ENCODE results near the gene ADTRP.
"Not testable (repeated sequence)": the region's sequence is repeated elsewhere in the genome, so short reads cannot be mapped to it uniquely, and the experiment has no call there.

The ADTRP gene

GRCh38 chr6:11689400-11689799 lies 89.2 kb downstream of the ADTRP start:
- H3K27me3 ChIP-seq (ENCODE audit: control insufficient read depth in 1 of 2, insufficient read depth in 2 of 2, low read length in 2 of 2); H3K4me1 ChIP-seq (ENCODE audit: control insufficient read depth in 1 of 2, insufficient read depth in 2 of 2, low read length in 2 of 2); H3K36me3 ChIP-seq (ENCODE audit: control insufficient read depth in 1 of 2, insufficient read depth in 2 of 2, low read length in 2 of 2); H3K4me3 ChIP-seq (ENCODE audit: low read depth in 1 of 2, low read length in 2 of 2); H3K27ac ChIP-seq (ENCODE audit: low read depth, low read length); H3K9me3 ChIP-seq (ENCODE audit: control insufficient read depth in 1 of 2, low read length in 2 of 2); H3K9ac ChIP-seq (ENCODE audit: low read depth in 1 of 2, low read length in 2 of 2): not testable (repeated sequence)

GRCh38 chr6:11688425-11688709 lies 90.2 kb downstream of the ADTRP start:
- Histone ChIP-seq H3K4me1 (ENCODE audit: control insufficient read depth in 1 of 2, insufficient read depth in 2 of 2, low read length in 2 of 2) (no peaks in the 10 kb centered on the region), H3K36me3 (ENCODE audit: control insufficient read depth in 1 of 2, insufficient read depth in 2 of 2, low read length in 2 of 2) (no peaks in the 10 kb centered on the region), H3K9me3 (ENCODE audit: control insufficient read depth in 1 of 2, low read length in 2 of 2) (no peaks in the 10 kb centered on the region), H3K27ac (ENCODE audit: low read depth, low read length) (no peak overlapping the region), H3K9ac (ENCODE audit: low read depth in 1 of 2, low read length in 2 of 2) (no peak overlapping the region), H3K27me3 (ENCODE audit: control insufficient read depth in 1 of 2, insufficient read depth in 2 of 2, low read length in 2 of 2) (no peaks in the 10 kb centered on the region), H3K4me3 (ENCODE audit: low read depth in 1 of 2, low read length in 2 of 2) (no peak overlapping the region)

- Histone ChIP-seq H3K27me3 (ENCODE audit: control insufficient read depth in 1 of 2, insufficient read depth in 2 of 2, low read length in 2 of 2) (no peaks in the 10 kb centered on the region), H3K9me3 (ENCODE audit: control insufficient read depth in 1 of 2, low read length in 2 of 2) (peaks cover 3 to 5% of the 10 kb centered on the region in 2 donors), H3K27ac (ENCODE audit: low read depth, low read length) (no peak overlapping the region), H3K4me1 (ENCODE audit: control insufficient read depth in 1 of 2, insufficient read depth in 2 of 2, low read length in 2 of 2) (no peaks in the 10 kb centered on the region), H3K36me3 (ENCODE audit: control insufficient read depth in 1 of 2, insufficient read depth in 2 of 2, low read length in 2 of 2) (no peaks in the 10 kb centered on the region), H3K9ac (ENCODE audit: low read depth in 1 of 2, low read length in 2 of 2) (no peak overlapping the region), H3K4me3 (ENCODE audit: low read depth in 1 of 2, low read length in 2 of 2) (no peak overlapping the region)
These were observed 93.0 kb downstream of the ADTRP start for GRCh38 chr6:11685481-11686093.

- H3K4me1 ChIP-seq (ENCODE audit: control insufficient read depth in 1 of 2, insufficient read depth in 2 of 2, low read length in 2 of 2): no peaks in the 10 kb centered on the region
- H3K27ac ChIP-seq (ENCODE audit: low read depth, low read length): no peak overlapping the region
- no peaks in the 10 kb centered on the region for H3K36me3 ChIP-seq (ENCODE audit: control insufficient read depth in 1 of 2, insufficient read depth in 2 of 2, low read length in 2 of 2)
- no peak overlapping the region for H3K9ac ChIP-seq (ENCODE audit: low read depth in 1 of 2, low read length in 2 of 2)
- H3K9me3 ChIP-seq (ENCODE audit: control insufficient read depth in 1 of 2, low read length in 2 of 2): peaks cover 5 to 6% of the 10 kb centered on the region in 2 donors
- no peak overlapping the region for H3K4me3 ChIP-seq (ENCODE audit: low read depth in 1 of 2, low read length in 2 of 2)
- H3K27me3 ChIP-seq (ENCODE audit: control insufficient read depth in 1 of 2, insufficient read depth in 2 of 2, low read length in 2 of 2): no peaks in the 10 kb centered on the region
These were observed 93.6 kb downstream of the ADTRP start for GRCh38 chr6:11684901-11685480.

GRCh38 chr6:11683871-11684270 lies 94.7 kb downstream of the ADTRP start:
- Histone ChIP-seq H3K9me3 (ENCODE audit: control insufficient read depth in 1 of 2, low read length in 2 of 2) (peaks cover 5 to 8% of the 10 kb centered on the region in 2 donors), H3K36me3 (ENCODE audit: control insufficient read depth in 1 of 2, insufficient read depth in 2 of 2, low read length in 2 of 2) (no peaks in the 10 kb centered on the region), H3K4me1 (ENCODE audit: control insufficient read depth in 1 of 2, insufficient read depth in 2 of 2, low read length in 2 of 2) (no peaks in the 10 kb centered on the region), H3K4me3 (ENCODE audit: low read depth in 1 of 2, low read length in 2 of 2) (no peak overlapping the region), H3K27ac (ENCODE audit: low read depth, low read length) (no peak overlapping the region), H3K27me3 (ENCODE audit: control insufficient read depth in 1 of 2, insufficient read depth in 2 of 2, low read length in 2 of 2) (no peaks in the 10 kb centered on the region), H3K9ac (ENCODE audit: low read depth in 1 of 2, low read length in 2 of 2) (no peak overlapping the region)

- no peak overlapping the region for H3K27ac ChIP-seq (ENCODE audit: low read depth, low read length)
- H3K9me3 ChIP-seq (ENCODE audit: control insufficient read depth in 1 of 2, low read length in 2 of 2): peaks cover 5 to 8% of the 10 kb centered on the region in 2 donors
- H3K9ac ChIP-seq (ENCODE audit: low read depth in 1 of 2, low read length in 2 of 2): no peak overlapping the region
- H3K4me3 ChIP-seq (ENCODE audit: low read depth in 1 of 2, low read length in 2 of 2): no peak overlapping the region
- H3K4me1 ChIP-seq (ENCODE audit: control insufficient read depth in 1 of 2, insufficient read depth in 2 of 2, low read length in 2 of 2): no peaks in the 10 kb centered on the region
- H3K27me3 ChIP-seq (ENCODE audit: control insufficient read depth in 1 of 2, insufficient read depth in 2 of 2, low read length in 2 of 2): no peaks in the 10 kb centered on the region
- no peaks in the 10 kb centered on the region for H3K36me3 ChIP-seq (ENCODE audit: control insufficient read depth in 1 of 2, insufficient read depth in 2 of 2, low read length in 2 of 2)
These were observed 96.0 kb downstream of the ADTRP start for GRCh38 chr6:11682561-11682975.

GRCh38 chr6:11681770-11682169 lies 96.8 kb downstream of the ADTRP start:
- Histone ChIP-seq H3K27ac (ENCODE audit: low read depth, low read length) (no peak overlapping the region), H3K4me3 (ENCODE audit: low read depth in 1 of 2, low read length in 2 of 2) (no peak overlapping the region), H3K4me1 (ENCODE audit: control insufficient read depth in 1 of 2, insufficient read depth in 2 of 2, low read length in 2 of 2) (no peaks in the 10 kb centered on the region), H3K9ac (ENCODE audit: low read depth in 1 of 2, low read length in 2 of 2) (no peak overlapping the region), H3K27me3 (ENCODE audit: control insufficient read depth in 1 of 2, insufficient read depth in 2 of 2, low read length in 2 of 2) (no peaks in the 10 kb centered on the region), H3K9me3 (ENCODE audit: control insufficient read depth in 1 of 2, low read length in 2 of 2) (peaks cover 5 to 8% of the 10 kb centered on the region in 2 donors), H3K36me3 (ENCODE audit: control insufficient read depth in 1 of 2, insufficient read depth in 2 of 2, low read length in 2 of 2) (no peaks in the 10 kb centered on the region)

GRCh38 chr6:11681357-11681756 lies 97.2 kb downstream of the ADTRP start:
- Histone ChIP-seq H3K36me3 (ENCODE audit: control insufficient read depth in 1 of 2, insufficient read depth in 2 of 2, low read length in 2 of 2) (no peaks in the 10 kb centered on the region), H3K27ac (ENCODE audit: low read depth, low read length) (no peak overlapping the region), H3K4me3 (ENCODE audit: low read depth in 1 of 2, low read length in 2 of 2) (no peak overlapping the region), H3K27me3 (ENCODE audit: control insufficient read depth in 1 of 2, insufficient read depth in 2 of 2, low read length in 2 of 2) (no peaks in the 10 kb centered on the region), H3K4me1 (ENCODE audit: control insufficient read depth in 1 of 2, insufficient read depth in 2 of 2, low read length in 2 of 2) (no peaks in the 10 kb centered on the region), H3K9ac (ENCODE audit: low read depth in 1 of 2, low read length in 2 of 2) (no peak overlapping the region), H3K9me3 (ENCODE audit: control insufficient read depth in 1 of 2, low read length in 2 of 2) (peaks cover 5 to 8% of the 10 kb centered on the region in 2 donors)

GRCh38 chr6:11680479-11680878 lies 98.1 kb downstream of the ADTRP start:
- not testable (repeated sequence) for H3K27me3 ChIP-seq (ENCODE audit: control insufficient read depth in 1 of 2, insufficient read depth in 2 of 2, low read length in 2 of 2); H3K36me3 ChIP-seq (ENCODE audit: control insufficient read depth in 1 of 2, insufficient read depth in 2 of 2, low read length in 2 of 2); H3K9me3 ChIP-seq (ENCODE audit: control insufficient read depth in 1 of 2, low read length in 2 of 2); H3K4me1 ChIP-seq (ENCODE audit: control insufficient read depth in 1 of 2, insufficient read depth in 2 of 2, low read length in 2 of 2); H3K4me3 ChIP-seq (ENCODE audit: low read depth in 1 of 2, low read length in 2 of 2); H3K9ac ChIP-seq (ENCODE audit: low read depth in 1 of 2, low read length in 2 of 2); H3K27ac ChIP-seq (ENCODE audit: low read depth, low read length)

GRCh38 chr6:11679099-11679498 lies 99.5 kb downstream of the ADTRP start:
- peaks cover 5 to 8% of the 10 kb centered on the region in 2 donors for H3K9me3 ChIP-seq (ENCODE audit: control insufficient read depth in 1 of 2, low read length in 2 of 2)
- H3K9ac ChIP-seq (ENCODE audit: low read depth in 1 of 2, low read length in 2 of 2): no peak overlapping the region
- H3K36me3 ChIP-seq (ENCODE audit: control insufficient read depth in 1 of 2, insufficient read depth in 2 of 2, low read length in 2 of 2): no peaks in the 10 kb centered on the region
- no peak overlapping the region for H3K4me3 ChIP-seq (ENCODE audit: low read depth in 1 of 2, low read length in 2 of 2)
- no peaks in the 10 kb centered on the region for H3K27me3 ChIP-seq (ENCODE audit: control insufficient read depth in 1 of 2, insufficient read depth in 2 of 2, low read length in 2 of 2)
- H3K4me1 ChIP-seq (ENCODE audit: control insufficient read depth in 1 of 2, insufficient read depth in 2 of 2, low read length in 2 of 2): no peaks in the 10 kb centered on the region
- no peak overlapping the region for H3K27ac ChIP-seq (ENCODE audit: low read depth, low read length)

GRCh38 chr6:11675601-11676000 lies 103.0 kb downstream of the ADTRP start:
- H3K4me3 ChIP-seq (ENCODE audit: low read depth in 1 of 2, low read length in 2 of 2): no peak overlapping the region
- H3K9me3 ChIP-seq (ENCODE audit: control insufficient read depth in 1 of 2, low read length in 2 of 2): peaks cover under 1 to 5% of the 10 kb centered on the region in 2 donors
- no peaks in the 10 kb centered on the region for H3K27me3 ChIP-seq (ENCODE audit: control insufficient read depth in 1 of 2, insufficient read depth in 2 of 2, low read length in 2 of 2)
- H3K36me3 ChIP-seq (ENCODE audit: control insufficient read depth in 1 of 2, insufficient read depth in 2 of 2, low read length in 2 of 2): no peaks in the 10 kb centered on the region
- no peak overlapping the region for H3K9ac ChIP-seq (ENCODE audit: low read depth in 1 of 2, low read length in 2 of 2)
- no peak overlapping the region for H3K27ac ChIP-seq (ENCODE audit: low read depth, low read length)
- no peaks in the 10 kb centered on the region for H3K4me1 ChIP-seq (ENCODE audit: control insufficient read depth in 1 of 2, insufficient read depth in 2 of 2, low read length in 2 of 2)
